Tibial artery (tissue), 4 donors: ENCODE measurements around the gene DPP7.

Experiments
- DNase-seq, 2 donors: peaks; one replicate each; pipeline ENCODE4 v3.0.0-alpha.2; 2019
- H3K27ac ChIP-seq, 2 donors: fragments of 200-600 bp; sonication (generic) in 1 of 2; 1 replicate in 1 of 2; 2 replicates in 1 of 2; pipeline ENCODE4 v1.5.1; 2018 to 2019; ENCODE audit warnings: mild to moderate bottlenecking in 1 of 2
- H3K27me3 ChIP-seq, 2 donors: fragments of 200-600 bp; sonication (generic) in 1 of 2; one replicate each; pipeline versions ENCODE4 v1.5.1 to v1.6.0; 2016 to 2019
- H3K36me3 ChIP-seq, 3 donors: fragments of 200-600 bp; sonication (generic) in 2 of 3; one replicate each; pipeline ENCODE4 v1.5.1; 2016 to 2019; ENCODE audit warnings: mild to moderate bottlenecking in 2 of 3
- H3K4me1 ChIP-seq, 4 donors: fragments of 200-600 bp; sonication (generic) in 2 of 4; 1 replicate in 3 of 4; 2 replicates in 1 of 4; pipeline ENCODE4 v1.5.1; 2016 to 2019
- H3K4me3 ChIP-seq, 2 donors: fragments of 200-600 bp; sonication (generic) in 1 of 2; 1 replicate in 1 of 2; 2 replicates in 1 of 2; pipeline ENCODE4 v1.5.1; 2018 to 2019; ENCODE audit warnings: mild to moderate bottlenecking in 2 of 2
- H3K9me3 ChIP-seq, 3 donors: fragments of 200-600 bp; sonication (generic) in 1 of 3; one replicate each; pipeline ENCODE4 v1.5.1; 2016 to 2019
- CTCF ChIP-seq, 2 experiments: fragments of 200-600 bp in 1 of 2; fragments of 450-650 bp in 1 of 2; IDR thresholded peaks; one replicate each; pipeline ENCODE4 v1.5.1; 2017 to 2019; ENCODE audit warnings: antibody characterized with exemption in 2 of 2, mild to moderate bottlenecking in 1 of 2, moderate library complexity in 1 of 2
- intact Hi-C: fragments of 100-400 bp; cut with DNase I; formaldehyde crosslinking; loops from one replicate; pipeline ENCODE4 v1.15.0; 2023; ENCODE audit warnings: low total_unique reads

The DPP7 gene

DNA sequence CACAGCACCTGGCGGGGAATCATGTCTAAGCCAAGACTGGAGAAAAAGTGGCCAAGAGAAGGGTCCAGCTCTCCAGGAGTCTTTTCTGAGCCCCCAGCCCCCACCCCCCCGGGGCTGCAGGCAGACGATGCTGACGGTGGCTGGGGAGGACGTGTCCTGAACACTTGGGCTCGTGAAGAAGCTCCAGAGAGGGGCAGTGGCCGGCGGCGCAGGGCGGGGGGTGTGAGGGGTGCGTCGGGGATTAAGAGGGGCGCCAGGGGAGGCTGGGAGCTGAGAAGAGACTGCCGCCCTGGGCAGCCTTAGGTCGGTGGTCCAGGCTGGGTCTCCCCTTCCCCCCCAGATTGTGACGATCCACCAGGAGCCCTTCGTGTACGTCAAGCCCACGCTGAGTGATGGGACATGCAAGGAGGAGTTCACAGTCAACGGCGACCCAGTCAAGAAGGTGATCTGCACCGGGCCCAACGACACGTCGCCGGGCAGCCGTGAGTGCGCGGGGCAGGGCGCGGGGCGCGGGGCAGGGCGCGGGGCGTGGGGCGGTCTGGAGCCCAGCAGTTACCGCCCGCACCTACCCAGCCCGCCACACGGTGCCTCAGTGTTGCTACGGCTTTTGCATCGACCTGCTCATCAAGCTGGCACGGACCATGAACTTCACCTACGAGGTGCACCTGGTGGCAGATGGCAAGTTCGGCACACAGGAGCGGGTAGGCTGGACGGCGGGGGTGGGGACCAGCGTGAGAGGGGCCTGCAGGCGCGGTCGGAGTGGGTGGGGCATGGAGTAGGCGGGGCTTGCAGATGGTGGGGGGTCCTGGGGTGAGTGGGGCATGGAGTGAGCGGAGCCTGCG, 46.4 kb upstream of the DPP7 start:
- Histone ChIP-seq H3K27me3 (peaks cover 9 to 100% of the 10 kb centered on the region in 2 donors), H3K36me3 (no peaks in the 10 kb centered on the region), H3K27ac (no peak overlapping the region), H3K4me1 (peaks cover 0 to 44% (median 27%) of the 10 kb centered on the region in 4 donors), H3K9me3 (no peaks in the 10 kb centered on the region), H3K4me3 (no peak overlapping the region)
- DNase-seq, result no peak
- intact Hi-C loops, result no loop called here
- TF ChIP-seq CTCF (IDR thresholded peaks at IDR 0.05), result no peak

DNA sequence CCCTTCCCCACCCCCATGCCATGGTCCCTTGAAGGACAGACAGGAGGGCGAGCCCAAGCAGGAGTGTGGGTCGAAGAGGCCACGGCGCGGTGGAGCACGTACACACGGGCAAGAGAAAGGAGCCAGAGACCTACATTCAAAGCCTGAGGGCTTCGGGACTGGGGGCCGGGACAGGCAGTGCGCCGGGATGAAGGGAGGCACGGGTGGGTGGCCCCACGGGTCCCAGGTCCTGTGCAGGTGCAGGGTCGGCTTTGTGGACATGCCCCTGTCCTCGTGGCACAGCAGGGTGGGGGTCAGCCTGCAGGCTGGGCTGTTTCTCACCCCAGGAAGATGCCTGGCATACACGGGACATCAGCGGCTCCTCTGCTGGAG, 45.5 kb upstream of the DPP7 start:
- intact Hi-C loops, result no loop called here
- no peaks in the 10 kb centered on the region for H3K9me3 ChIP-seq
- H3K36me3 ChIP-seq, result no peaks in the 10 kb centered on the region
- H3K27ac ChIP-seq, result no peak overlapping the region
- H3K27me3 ChIP-seq, result peaks cover 7 to 96% of the 10 kb centered on the region in 2 donors
- no peak overlapping the region for H3K4me3 ChIP-seq
- no peak for TF ChIP-seq CTCF (IDR thresholded peaks at IDR 0.05)
- DNase-seq, result no peak
- peaks cover 0 to 44% (median 27%) of the 10 kb centered on the region in 4 donors for H3K4me1 ChIP-seq

GRCh38 chr9:137159105-137160053, 44.8 kb upstream of the DPP7 start:
- peaks cover 0 to 44% (median 27%) of the 10 kb centered on the region in 4 donors for H3K4me1 ChIP-seq
- DNase-seq, result no peak
- no peak overlapping the region for H3K27ac ChIP-seq
- H3K27me3 ChIP-seq, result peaks cover 7 to 89% of the 10 kb centered on the region in 2 donors
- no peak for TF ChIP-seq CTCF (IDR thresholded peaks at IDR 0.05)
- H3K4me3 ChIP-seq, result no peak overlapping the region
- no peaks in the 10 kb centered on the region for H3K36me3 ChIP-seq
- H3K9me3 ChIP-seq, result no peaks in the 10 kb centered on the region
- intact Hi-C loops, result no loop called here

DNA sequence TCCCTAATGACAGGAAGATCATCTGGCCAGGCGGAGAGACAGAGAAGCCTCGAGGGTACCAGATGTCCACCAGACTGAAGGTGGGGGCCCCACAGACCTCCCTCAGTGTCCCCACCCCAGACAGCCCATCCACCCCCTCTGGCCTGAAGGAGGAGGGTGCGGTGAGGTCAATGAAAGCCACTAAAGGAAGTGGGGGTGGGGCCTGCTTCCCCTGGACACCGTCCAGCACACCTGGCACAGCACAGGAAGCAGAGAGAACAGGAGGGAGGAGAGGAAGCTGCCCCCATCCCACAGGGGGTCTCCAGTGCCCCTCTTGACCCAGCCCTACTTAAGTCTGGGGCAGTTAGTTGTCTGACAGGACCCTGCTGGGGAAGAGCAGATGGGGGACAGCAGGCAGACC, 44.1 kb upstream of the DPP7 start:
- intact Hi-C loops, result no loop called here
- Histone ChIP-seq H3K36me3 (no peaks in the 10 kb centered on the region), H3K27ac (no peak overlapping the region), H3K4me1 (peaks cover 0 to 41% (median 27%) of the 10 kb centered on the region in 4 donors), H3K4me3 (no peak overlapping the region), H3K27me3 (peaks cover 7 to 82% of the 10 kb centered on the region in 2 donors), H3K9me3 (no peaks in the 10 kb centered on the region)
- no peak for DNase-seq
- no peak for TF ChIP-seq CTCF (IDR thresholded peaks at IDR 0.05)

- Histone ChIP-seq H3K4me1 (peaks cover 0 to 33% (median 19%) of the 10 kb centered on the region in 4 donors), H3K4me3 (no peak overlapping the region), H3K27ac (no peak overlapping the region), H3K36me3 (no peaks in the 10 kb centered on the region), H3K9me3 (no peaks in the 10 kb centered on the region), H3K27me3 (peaks cover 7 to 74% of the 10 kb centered on the region in 2 donors)
- DNase-seq, result no peak
- intact Hi-C loops, result no loop called here
- TF ChIP-seq CTCF (IDR thresholded peaks at IDR 0.05), result no peak
These were observed 43.3 kb upstream of the DPP7 start for GRCh38 chr9:137157618-137158415.
